CMK (cell line): ENCODE data around the gene SLC35G1.

Experiments
- DNase-seq: peaks from one replicate; pipeline ENCODE4 v3.0.0-alpha.2; 2010; ENCODE audit warnings: low read depth

The SLC35G1 gene

GRCh38 chr10:93951905-93952304 lies 58.1 kb downstream of the SLC35G1 start:
- no peak for DNase-seq
